Fibroblast of lung (primary cell): ENCODE data around the gene PRKCQ.

Experiments used
- CTCF ChIP-seq, 2 donors: IDR thresholded peaks in 1 of 2; conservative IDR thresholded peaks in 1 of 2; 1 replicate in 1 of 2; 2 replicates in 1 of 2; pipeline ENCODE4 v1.5.1; 2011 to 2012; ENCODE audit warnings: low read length in 2 of 2, control low read depth in 1 of 2, inconsistent platforms in 1 of 2, low read depth in 1 of 2, mild to moderate bottlenecking in 1 of 2
- EZH2 ChIP-seq: IDR thresholded peaks from 2 replicates; pipeline ENCODE4 v1.5.1; 2012; ENCODE audit warnings: low read length, control low read depth, mild to moderate bottlenecking; ENCODE audit errors: missing control alignments

- no peak for TF ChIP-seq CTCF (conservative IDR thresholded peaks at IDR 0.05 in 1 of 2, IDR thresholded peaks at IDR 0.05 in 1 of 2; ENCODE audit: low read depth in 1 of 2, low read length in 2 of 2)
- TF ChIP-seq EZH2, result no peak
Observed at GRCh38 chr10:6602026-6602699, 22.1 kb upstream of the PRKCQ start.
